GM23248 (cell line): Measurements from ENCODE around the gene GPR137C.

Source experiments
- EZH2 ChIP-seq: fragments of 200-600 bp; sonication (generic); IDR thresholded peaks from 2 replicates; pipeline ENCODE4 v1.6.1; 2018; ENCODE audit warnings: antibody characterized with exemption, mild to moderate bottlenecking; ENCODE audit not compliant: insufficient read depth, poor library complexity, severe bottlenecking
- EZH2phosphoT487 ChIP-seq: fragments of 200-600 bp; sonication (generic); IDR thresholded peaks from 2 replicates; pipeline ENCODE4 v1.6.1; 2018; ENCODE audit warnings: antibody characterized with exemption, moderate library complexity, mild to moderate bottlenecking, low read depth; ENCODE audit not compliant: insufficient read depth

DNA sequence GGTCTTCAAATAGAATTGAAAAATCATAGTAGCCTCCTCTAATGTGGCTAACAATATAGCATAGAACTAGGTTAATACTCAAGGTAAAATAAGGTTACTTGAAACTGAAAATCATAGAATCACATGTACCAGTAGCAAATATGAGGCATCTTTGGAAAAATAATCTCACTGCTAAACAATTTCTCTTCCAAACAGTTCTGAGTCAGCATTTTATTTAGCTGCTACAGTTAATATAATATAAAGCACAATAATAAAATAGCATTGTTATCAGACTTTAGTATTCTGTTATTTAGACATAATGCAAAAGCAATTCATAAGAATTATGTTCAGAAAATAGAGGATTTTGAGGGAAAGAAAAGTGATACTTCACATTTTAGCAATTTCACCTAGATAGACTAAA is 107.7 kb downstream of the GPR137C start:
- TF ChIP-seq EZH2, result no peak
- no peak for TF ChIP-seq EZH2phosphoT487
